Neuronal stem cell (in vitro differentiated cells): Measurements from ENCODE around the gene RNF144A.

Source experiments
- DNase-seq: peaks from one replicate; pipeline ENCODE4 v3.0.0-alpha.2; 2013; ENCODE audit warnings: low spot score
- H2AFZ ChIP-seq: one replicate; pipeline ENCODE4 v1.6.1; 2013; ENCODE audit warnings: mild to moderate bottlenecking, low read length, inconsistent platforms
- H2AK5ac ChIP-seq: 2 replicates; pipeline ENCODE4 v1.6.1; 2013; ENCODE audit warnings: low read depth, mild to moderate bottlenecking, inconsistent platforms, low read length, moderate library complexity, mixed read lengths
- H2BK120ac ChIP-seq: 2 replicates; pipeline ENCODE4 v1.6.1; 2013; ENCODE audit warnings: low read depth, mild to moderate bottlenecking, inconsistent platforms, low read length, moderate library complexity, mixed read lengths
- H2BK12ac ChIP-seq: one replicate; pipeline ENCODE4 v1.6.1; 2013; ENCODE audit warnings: low read length, inconsistent platforms
- H2BK15ac ChIP-seq: 2 replicates; pipeline ENCODE4 v1.6.1; 2013; ENCODE audit warnings: mild to moderate bottlenecking, low read length, inconsistent platforms, mixed read lengths
- H2BK5ac ChIP-seq: one replicate; pipeline ENCODE4 v1.6.1; 2013; ENCODE audit warnings: inconsistent platforms, mild to moderate bottlenecking, low read length, moderate library complexity
- H3K14ac ChIP-seq: one replicate; pipeline ENCODE4 v1.6.1; 2013; ENCODE audit warnings: low read length, inconsistent platforms
- H3K18ac ChIP-seq: 2 replicates; pipeline ENCODE4 v1.6.1; 2013; ENCODE audit warnings: low read length, inconsistent platforms
- H3K23ac ChIP-seq: 2 replicates; pipeline ENCODE4 v1.6.1; 2013; ENCODE audit warnings: low read depth, mild to moderate bottlenecking, mixed read lengths, low read length, inconsistent platforms; ENCODE audit not compliant: poor library complexity
- H3K27ac ChIP-seq: replicated peaks from 3 replicates; pipeline ENCODE4 v1.5.1; 2013; ENCODE audit warnings: low read length, inconsistent platforms
- H3K27me3 ChIP-seq, 3 experiments: 2 replicates each; pipeline ENCODE4 v1.6.1; 2013; ENCODE audit warnings: low read length in 3 of 3, mild to moderate bottlenecking in 2 of 3, inconsistent platforms in 1 of 3, low read depth in 1 of 3, mixed read lengths in 1 of 3, moderate library complexity in 1 of 3; ENCODE audit not compliant: control insufficient read depth in 3 of 3, insufficient read depth in 3 of 3
- H3K36me3 ChIP-seq, 2 donors: replicated peaks in 1 of 2; 2 replicates each; pipeline ENCODE4 v1.6.1; 2013; ENCODE audit warnings: low read length in 2 of 2; ENCODE audit not compliant: control insufficient read depth in 2 of 2, insufficient read depth in 2 of 2
- H3K4ac ChIP-seq: 2 replicates; pipeline ENCODE4 v1.6.1; 2013; ENCODE audit warnings: inconsistent platforms, mild to moderate bottlenecking, low read length, moderate library complexity
- H3K4me1 ChIP-seq, 2 donors: 1 replicate in 1 of 2; 2 replicates in 1 of 2; pipeline ENCODE4 v1.6.1; 2013; ENCODE audit warnings: low read length in 2 of 2, low read depth in 1 of 2; ENCODE audit not compliant: control insufficient read depth in 2 of 2, insufficient read depth in 1 of 2
- H3K4me2 ChIP-seq: one replicate; pipeline ENCODE4 v1.6.1; 2013; ENCODE audit warnings: mild to moderate bottlenecking, low read length, inconsistent platforms; ENCODE audit not compliant: insufficient read depth, poor library complexity, severe bottlenecking
- H3K4me3 ChIP-seq, 2 donors: 2 replicates each; pipeline ENCODE4 v1.5.1; 2013; ENCODE audit warnings: low read length in 2 of 2, mild to moderate bottlenecking in 2 of 2, inconsistent platforms in 1 of 2, moderate library complexity in 1 of 2
- H3K79me1 ChIP-seq: one replicate; pipeline ENCODE4 v1.6.1; 2013; ENCODE audit warnings: low read depth, mild to moderate bottlenecking, inconsistent platforms, low read length, moderate library complexity
- H3K9ac ChIP-seq: one replicate; pipeline ENCODE4 v1.6.1; 2013; ENCODE audit warnings: mild to moderate bottlenecking, low read depth, low read length, inconsistent platforms; ENCODE audit not compliant: poor library complexity
- H3K9me3 ChIP-seq, 2 donors: replicated peaks in 1 of 2; 2 replicates each; pipeline versions ENCODE3 to v1.6.1; 2013; ENCODE audit warnings: low read length in 2 of 2, mild to moderate bottlenecking in 2 of 2, inconsistent platforms in 1 of 2, low read depth in 1 of 2, mixed read lengths in 1 of 2, moderate library complexity in 1 of 2; ENCODE audit not compliant: control insufficient read depth in 2 of 2, insufficient read depth in 1 of 2
- H4K8ac ChIP-seq: one replicate; pipeline ENCODE4 v1.6.1; 2013; ENCODE audit warnings: low read depth, mild to moderate bottlenecking, inconsistent platforms, low read length, moderate library complexity
- H4K91ac ChIP-seq: one replicate; pipeline ENCODE4 v1.6.1; 2013; ENCODE audit warnings: low read length, low read depth, mild to moderate bottlenecking, inconsistent platforms; ENCODE audit not compliant: poor library complexity
- WGBS, 2 donors: extraction: QIAGEN DNeasy Blood & Tissue Kit; methylation state at CpG; one replicate each; pipeline ENCODE4 v1.1.7; 2013; ENCODE audit warnings: missing lambda C conversion rate in 2 of 2, mixed read lengths in 1 of 2; ENCODE audit not compliant: insufficient read length in 2 of 2, insufficient replicate concordance in 1 of 2; ENCODE audit errors: extremely low coverage in 2 of 2; 5-methylcytosine and 5-hydroxymethylcytosine counted together

The RNF144A gene

GRCh38 chr2:6992794-6993228, 75.6 kb downstream of the RNF144A start:
- Histone ChIP-seq H3K23ac (no peak overlapping the region), H3K9me3 (peaks cover 2 to 12% of the 10 kb centered on the region in 2 donors), H3K27me3 (no peaks in the 10 kb centered on the region), H3K27ac (no peak overlapping the region), H2BK12ac (no peak overlapping the region), H2AK5ac (no peak overlapping the region), H3K79me1 (no peaks in the 10 kb centered on the region), H2AFZ (no peak overlapping the region), H3K9ac (no peak overlapping the region), H4K91ac (no peak overlapping the region), H3K4me1 (peaks cover 9 to 13% of the 10 kb centered on the region in 2 donors), H2BK15ac (no peak overlapping the region), H3K4me3 (no peak overlapping the region), H2BK5ac (no peak overlapping the region), H3K4ac (no peak overlapping the region), H3K18ac (no peak overlapping the region), H3K36me3 (peaks cover 11 to 58% of the 10 kb centered on the region in 2 donors), H4K8ac (no peak overlapping the region), H3K14ac (no peak overlapping the region), H2BK120ac (no peak overlapping the region), H3K4me2 (no peak overlapping the region)
- no CpG with 5 or more reads among the region's 4 CpGs for WGBS, 2 donors
- no peak for DNase-seq

GRCh38 chr2:6993229-6993640, 76.0 kb downstream of the RNF144A start:
- no peak overlapping the region for H2BK12ac ChIP-seq
- H2BK5ac ChIP-seq, result no peak overlapping the region
- no peak overlapping the region for H2AK5ac ChIP-seq
- H3K27me3 ChIP-seq, result no peaks in the 10 kb centered on the region
- no peak for DNase-seq
- peaks cover 2 to 12% of the 10 kb centered on the region in 2 donors for H3K9me3 ChIP-seq
- H3K18ac ChIP-seq, result no peak overlapping the region
- no peak overlapping the region for H3K9ac ChIP-seq
- H3K14ac ChIP-seq, result no peak overlapping the region
- no peak overlapping the region for H3K4me3 ChIP-seq
- H2BK120ac ChIP-seq, result no peak overlapping the region
- H2AFZ ChIP-seq, result no peak overlapping the region
- no peak overlapping the region for H3K4me2 ChIP-seq
- no peaks in the 10 kb centered on the region for H3K79me1 ChIP-seq
- H3K27ac ChIP-seq, result no peak overlapping the region
- no peak overlapping the region for H2BK15ac ChIP-seq
- peaks cover 11 to 58% of the 10 kb centered on the region in 2 donors for H3K36me3 ChIP-seq
- no peak overlapping the region for H4K8ac ChIP-seq
- H3K4ac ChIP-seq, result no peak overlapping the region
- H3K4me1 ChIP-seq, result peaks cover 9 to 13% of the 10 kb centered on the region in 2 donors
- no CpG with 5 or more reads among the region's 7 CpGs for WGBS, 2 donors
- no peak overlapping the region for H3K23ac ChIP-seq
- no peak overlapping the region for H4K91ac ChIP-seq

GRCh38 chr2:6993936-6994335, 76.7 kb downstream of the RNF144A start:
- Histone ChIP-seq H4K8ac (no peak overlapping the region), H3K4me3 (no peak overlapping the region), H2BK12ac (no peak overlapping the region), H2BK5ac (no peak overlapping the region), H3K23ac (no peak overlapping the region), H3K4ac (no peak overlapping the region), H3K27me3 (no peaks in the 10 kb centered on the region), H3K36me3 (peaks cover 11 to 56% of the 10 kb centered on the region in 2 donors), H3K4me2 (no peak overlapping the region), H3K14ac (no peak overlapping the region), H2AK5ac (no peak overlapping the region), H3K27ac (no peak overlapping the region), H2BK15ac (no peak overlapping the region), H3K79me1 (no peaks in the 10 kb centered on the region), H3K4me1 (peaks cover 9 to 13% of the 10 kb centered on the region in 2 donors), H4K91ac (no peak overlapping the region), H3K18ac (no peak overlapping the region), H3K9ac (no peak overlapping the region), H3K9me3 (peaks cover 2 to 12% of the 10 kb centered on the region in 2 donors), H2AFZ (no peak overlapping the region), H2BK120ac (no peak overlapping the region)
- WGBS, 2 donors, result no CpG with 5 or more reads among the region's 2 CpGs
- DNase-seq, result no peak

GRCh38 chr2:6994536-6995128, 77.4 kb downstream of the RNF144A start:
- H3K4me1 ChIP-seq, result peaks cover 9 to 13% of the 10 kb centered on the region in 2 donors
- H3K9me3 ChIP-seq, result peaks cover 2 to 12% of the 10 kb centered on the region in 2 donors
- no peak overlapping the region for H2BK120ac ChIP-seq
- WGBS, 2 donors, result no CpG with 5 or more reads among the region's 12 CpGs
- no peak overlapping the region for H4K8ac ChIP-seq
- H2AK5ac ChIP-seq, result no peak overlapping the region
- H3K9ac ChIP-seq, result no peak overlapping the region
- no peak overlapping the region for H3K23ac ChIP-seq
- H3K4me2 ChIP-seq, result no peak overlapping the region
- H3K18ac ChIP-seq, result no peak overlapping the region
- no peak overlapping the region for H2AFZ ChIP-seq
- peaks cover 11 to 52% of the 10 kb centered on the region in 2 donors for H3K36me3 ChIP-seq
- H3K27ac ChIP-seq, result no peak overlapping the region
- H2BK5ac ChIP-seq, result no peak overlapping the region
- H3K14ac ChIP-seq, result no peak overlapping the region
- H3K79me1 ChIP-seq, result no peaks in the 10 kb centered on the region
- H4K91ac ChIP-seq, result no peak overlapping the region
- no peak overlapping the region for H2BK15ac ChIP-seq
- DNase-seq, result no peak
- H3K4me3 ChIP-seq, result no peak overlapping the region
- no peak overlapping the region for H2BK12ac ChIP-seq
- H3K4ac ChIP-seq, result no peak overlapping the region
- no peaks in the 10 kb centered on the region for H3K27me3 ChIP-seq
